Right atrium auricular region (tissue), 2 donors: ENCODE results near the gene PDZD8. TPM values are rescaled to one million over a fixed set of nuclear protein-coding genes. Genes with fewer than 3 reads are reported as not detected.

ENCODE experiments used
- DNase-seq: peaks from one replicate; pipeline ENCODE4 v3.0.0-alpha.2; 2019; ENCODE audit warnings: low spot score
- H3K27ac ChIP-seq, 2 donors: fragments of 200-600 bp; sonication (generic); 1 replicate in 1 of 2; 2 replicates in 1 of 2; pipeline ENCODE4 v1.5.1; 2016 to 2019
- H3K27me3 ChIP-seq, 2 donors: fragments of 200-600 bp; sonication (generic); one replicate each; pipeline versions ENCODE4 v1.5.1 to v1.6.0; 2017 to 2019
- H3K36me3 ChIP-seq: fragments of 200-600 bp; sonication (generic); one replicate; pipeline ENCODE4 v1.5.1; 2016
- H3K4me1 ChIP-seq, 2 donors: fragments of 200-600 bp; sonication (generic); one replicate each; pipeline versions ENCODE4 v1.5.1 to v1.6.0; 2017 to 2019
- H3K4me3 ChIP-seq, 2 donors: fragments of 200-600 bp; sonication (generic); 1 replicate in 1 of 2; 2 replicates in 1 of 2; pipeline ENCODE4 v1.5.1; 2017 to 2019; ENCODE audit warnings: mild to moderate bottlenecking in 1 of 2, moderate library complexity in 1 of 2
- H3K9me3 ChIP-seq, 2 donors: fragments of 200-600 bp; sonication (generic); one replicate each; pipeline ENCODE4 v1.5.1; 2019
- CTCF ChIP-seq, 2 donors: fragments of 200-600 bp; sonication (generic); IDR thresholded peaks; one replicate each; pipeline ENCODE4 v1.5.1; 2019; ENCODE audit warnings: antibody characterized with exemption in 2 of 2
- total RNA-seq, 2 donors: library from RNA; depleted of rRNA; stranded (reverse); fragments of >200 nt; gene quantifications; one replicate each; pipeline ENCODE4 v1.1.0, GENCODE V29; 2016

PDZD8 gene
- total RNA-seq, 2 donors from 2014 or later = 17.7 to 29.4 TPM

DNA sequence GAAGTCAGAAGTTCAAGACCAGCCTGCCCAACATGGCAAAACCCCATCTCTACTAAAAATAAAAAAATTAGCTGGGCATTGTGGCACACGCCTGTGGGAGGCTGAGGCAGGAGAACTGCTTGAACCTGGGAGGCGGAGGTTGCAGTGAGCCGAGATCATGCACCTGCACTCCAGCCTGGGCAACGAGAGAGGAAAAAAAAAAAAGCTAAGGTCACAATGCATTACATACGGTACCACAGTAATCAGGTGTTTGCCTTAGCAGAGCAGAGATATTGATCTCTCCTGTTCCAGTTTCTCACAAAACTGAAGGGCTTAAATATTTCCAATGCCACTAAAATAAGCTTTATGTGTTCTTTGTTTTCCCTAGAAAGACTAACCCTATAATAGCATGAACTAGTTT is 7.5 kb downstream of the PDZD8 start:
- H3K4me3 ChIP-seq = no peak overlapping the region
- no peak overlapping the region for H3K27ac ChIP-seq
- H3K36me3 ChIP-seq = no peaks in the 10 kb centered on the region
- no peak for DNase-seq
- no peaks in the 10 kb centered on the region for H3K27me3 ChIP-seq
- TF ChIP-seq CTCF (IDR thresholded peaks at IDR 0.05) = no peak
- H3K4me1 ChIP-seq = peaks cover 0 to 34% of the 10 kb centered on the region in 2 donors
- H3K9me3 ChIP-seq = no peaks in the 10 kb centered on the region

GRCh38 chr10:117366741-117367140 is 8.5 kb downstream of the PDZD8 start:
- TF ChIP-seq CTCF (IDR thresholded peaks at IDR 0.05) = no peak
- Histone ChIP-seq H3K9me3 (no peaks in the 10 kb centered on the region), H3K27ac (no peak overlapping the region), H3K27me3 (no peaks in the 10 kb centered on the region), H3K4me3 (no peak overlapping the region), H3K36me3 (no peaks in the 10 kb centered on the region), H3K4me1 (peaks cover 0 to 34% of the 10 kb centered on the region in 2 donors)
- no peak for DNase-seq

- Histone ChIP-seq H3K4me1 (peaks cover 0 to 35% of the 10 kb centered on the region in 2 donors), H3K4me3 (no peak overlapping the region), H3K27me3 (no peaks in the 10 kb centered on the region), H3K36me3 (no peaks in the 10 kb centered on the region), H3K9me3 (no peaks in the 10 kb centered on the region), H3K27ac (no peak overlapping the region)
- no peak for DNase-seq
- no peak for TF ChIP-seq CTCF (IDR thresholded peaks at IDR 0.05)
These were observed 9.6 kb downstream of the PDZD8 start for GRCh38 chr10:117365612-117366011.

DNA sequence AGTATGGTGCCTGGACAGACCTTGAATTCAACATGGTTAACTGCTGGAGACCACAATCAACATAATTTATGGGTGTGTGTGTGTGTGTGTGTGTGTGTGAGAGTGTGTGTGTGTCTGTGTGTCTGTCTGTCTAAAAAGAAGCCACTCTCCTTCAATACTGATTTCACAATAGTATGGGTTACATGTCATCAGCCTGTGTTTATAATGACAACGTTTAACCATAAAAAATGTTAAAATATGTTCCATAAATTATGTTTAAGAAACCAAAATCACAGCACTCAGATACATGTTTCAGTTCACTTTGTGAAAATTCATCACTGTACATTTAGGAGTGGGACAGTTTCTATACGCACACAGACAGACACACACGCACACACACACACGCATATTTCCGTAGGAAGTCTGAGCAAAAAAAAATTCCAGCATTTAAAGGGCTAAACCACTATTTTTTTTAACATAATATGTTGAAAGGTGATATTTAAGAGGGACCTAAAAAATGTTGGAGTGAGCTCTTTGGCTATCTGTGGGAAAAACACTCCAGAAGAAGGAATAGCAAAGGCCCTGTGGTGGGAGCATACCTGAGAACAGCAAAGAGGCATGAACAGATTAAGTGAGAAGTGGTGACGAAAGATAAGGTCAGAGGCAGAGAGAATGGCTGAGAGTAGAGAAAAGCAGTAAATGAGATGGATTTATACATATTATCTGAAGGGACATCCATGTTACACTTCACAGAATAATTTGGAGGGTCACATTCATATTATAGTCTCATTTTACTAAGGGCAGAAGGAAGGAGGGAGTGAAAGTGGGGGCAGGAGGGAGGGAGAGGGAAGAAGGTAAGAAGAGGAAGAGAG is 10.9 kb downstream of the PDZD8 start:
- H3K4me1 ChIP-seq = peaks cover 0 to 35% of the 10 kb centered on the region in 2 donors
- H3K27me3 ChIP-seq = no peaks in the 10 kb centered on the region
- no peaks in the 10 kb centered on the region for H3K36me3 ChIP-seq
- no peak for TF ChIP-seq CTCF (IDR thresholded peaks at IDR 0.05)
- H3K9me3 ChIP-seq = no peaks in the 10 kb centered on the region
- H3K4me3 ChIP-seq = no peak overlapping the region
- DNase-seq = no peak
- H3K27ac ChIP-seq = no peak overlapping the region

GRCh38 chr10:117363028-117363427 is 12.2 kb downstream of the PDZD8 start:
- Histone ChIP-seq H3K27me3 (no peaks in the 10 kb centered on the region), H3K4me1 (peaks cover 0 to 35% of the 10 kb centered on the region in 2 donors), H3K36me3 (no peaks in the 10 kb centered on the region), H3K27ac (no peak overlapping the region), H3K4me3 (no peak overlapping the region), H3K9me3 (no peaks in the 10 kb centered on the region)
- DNase-seq = no peak
- no peak for TF ChIP-seq CTCF (IDR thresholded peaks at IDR 0.05)
